Hematopoietic multipotent progenitor cell treated with erythropoietin and hydrocortisone succinate and interleukin-3 and kit ligand, for 17 days (in vitro differentiated cells): ENCODE data around the gene OLFM1.
"Not testable (repeated sequence)": the region's sequence is repeated elsewhere in the genome, so short reads cannot be mapped to it uniquely, and the experiment has no call there.

Source experiments
- DNase-seq: peaks from one replicate; pipeline ENCODE4 v3.0.0-alpha.2; 2015; ENCODE audit warnings: low spot score

Gene OLFM1

DNA sequence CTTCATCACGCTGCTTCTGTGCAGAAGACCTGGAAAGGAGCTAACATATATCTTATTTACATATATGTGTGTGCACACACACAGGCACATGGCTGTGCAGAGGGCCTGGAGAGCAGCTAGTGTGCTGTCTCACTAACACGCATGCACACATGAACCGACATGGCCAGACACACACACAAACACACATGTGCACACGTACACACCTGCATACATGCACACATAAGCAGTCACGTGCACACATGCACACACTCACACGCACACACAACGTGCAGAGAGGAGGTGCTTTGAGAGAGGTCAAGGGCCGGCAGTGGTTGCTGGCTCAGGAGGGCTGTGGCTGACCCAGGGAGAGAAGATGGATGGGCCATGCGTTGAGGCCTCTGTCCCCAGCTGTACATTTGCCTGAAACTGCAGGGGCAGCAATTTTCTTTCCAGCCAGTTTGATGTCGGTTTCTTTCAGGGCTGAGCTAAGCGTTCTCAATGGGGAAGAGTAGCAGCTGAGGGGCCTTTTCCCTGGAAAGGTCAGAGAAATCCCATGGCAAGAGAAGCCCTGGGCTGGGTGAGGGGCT, 66.7 kb downstream of the OLFM1 start:
- DNase-seq = no peak

DNA sequence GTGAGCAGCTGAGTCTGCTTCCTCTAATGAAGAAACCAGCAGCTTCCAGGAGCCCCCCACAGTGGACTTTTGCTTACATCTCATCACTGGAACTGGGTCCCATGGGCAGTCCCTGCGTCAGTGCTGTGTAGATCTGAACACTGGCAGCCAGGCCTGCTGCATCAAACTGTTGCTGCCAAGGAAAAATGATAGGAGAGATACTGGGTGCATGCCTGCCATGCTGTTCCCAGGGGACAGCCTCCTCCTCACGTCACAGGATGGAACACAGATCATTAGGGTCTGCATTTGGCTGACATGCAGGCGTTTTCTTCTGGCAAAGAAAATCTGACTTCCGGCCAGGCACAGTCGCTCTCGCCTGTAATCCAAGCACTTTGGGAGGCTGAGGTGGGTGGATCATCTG, 67.9 kb downstream of the OLFM1 start:
- no peak for DNase-seq

DNA sequence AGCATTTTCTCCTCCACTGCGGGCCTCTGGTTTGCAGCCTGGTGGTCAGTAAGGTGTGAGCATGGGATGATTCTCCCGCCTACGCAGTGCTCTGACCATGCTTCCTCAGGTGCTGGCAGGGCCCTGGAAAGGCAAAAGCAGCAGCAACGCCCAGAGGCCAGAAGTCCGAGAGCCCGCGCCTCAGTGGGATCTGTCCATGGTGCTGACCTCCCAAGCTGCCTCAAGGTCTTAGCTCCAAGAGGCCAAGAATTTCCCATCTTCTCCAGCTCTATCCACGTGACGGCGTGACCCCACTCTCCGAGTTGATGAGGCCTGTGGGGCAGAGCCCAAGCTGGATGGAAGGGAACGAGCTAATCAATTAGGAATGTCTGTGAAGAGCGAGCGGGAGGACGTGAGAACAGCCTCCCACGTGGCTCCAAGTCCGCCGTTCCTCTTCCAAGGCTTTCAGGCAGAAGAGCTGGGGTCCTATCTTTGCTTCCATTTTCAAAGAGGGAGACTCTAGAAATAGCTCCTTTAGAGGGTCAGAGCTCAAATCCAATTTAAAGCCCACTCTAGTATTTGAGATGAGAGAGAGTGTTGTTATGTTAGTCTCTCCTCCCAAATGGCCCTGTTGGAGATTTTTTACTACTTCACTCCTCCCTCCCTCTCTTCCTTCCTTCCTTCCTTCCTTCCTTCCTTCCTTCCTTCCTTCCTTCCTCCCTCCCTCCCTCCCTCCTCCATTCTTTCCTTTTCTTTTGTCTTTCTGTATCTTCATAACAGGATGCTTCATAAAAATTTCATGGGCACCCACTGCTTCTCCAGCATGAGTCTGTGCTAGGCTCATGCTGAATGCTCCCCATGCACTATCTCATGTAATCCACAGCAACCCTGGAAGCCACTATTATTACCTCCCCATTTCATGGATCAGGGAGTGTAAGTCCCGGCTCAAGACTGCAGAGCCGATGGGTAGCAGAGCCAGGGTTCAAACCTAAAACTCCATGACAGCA, 69.3 kb downstream of the OLFM1 start:
- no peak for DNase-seq

DNA sequence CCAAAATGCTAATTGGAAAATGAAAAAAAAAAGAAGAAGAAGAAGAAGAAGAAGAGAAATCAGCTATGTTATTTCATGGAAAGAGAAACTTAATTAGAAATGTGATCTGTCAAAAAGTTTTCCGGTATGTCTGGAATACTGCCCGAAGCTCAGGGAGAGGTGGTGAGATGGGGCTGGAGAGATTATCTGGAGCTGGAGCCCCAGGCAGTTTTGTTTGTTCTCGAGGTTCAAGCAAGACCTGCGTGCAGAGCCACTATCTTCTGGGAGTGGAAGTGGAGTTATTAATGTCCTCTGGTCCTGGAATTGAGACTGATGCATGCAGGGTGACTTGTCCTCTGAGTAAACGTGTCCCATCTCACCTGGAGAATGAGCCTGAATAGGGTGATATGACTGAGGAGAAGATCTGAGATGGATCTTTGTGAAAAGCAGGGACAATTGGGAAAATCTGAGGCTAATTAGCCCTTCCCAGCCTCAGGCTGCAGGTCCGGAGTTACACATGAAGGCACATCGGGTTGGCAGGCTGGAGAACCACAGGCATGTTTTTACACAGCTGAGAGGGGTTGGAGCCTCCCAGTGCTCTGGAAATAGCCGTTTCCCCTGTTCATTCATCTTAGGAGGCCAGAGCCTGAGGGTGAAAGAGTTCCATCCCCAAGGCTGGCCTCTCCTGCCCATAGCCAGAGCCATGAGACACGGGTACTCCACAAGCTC, 70.5 kb downstream of the OLFM1 start:
- no peak for DNase-seq

DNA sequence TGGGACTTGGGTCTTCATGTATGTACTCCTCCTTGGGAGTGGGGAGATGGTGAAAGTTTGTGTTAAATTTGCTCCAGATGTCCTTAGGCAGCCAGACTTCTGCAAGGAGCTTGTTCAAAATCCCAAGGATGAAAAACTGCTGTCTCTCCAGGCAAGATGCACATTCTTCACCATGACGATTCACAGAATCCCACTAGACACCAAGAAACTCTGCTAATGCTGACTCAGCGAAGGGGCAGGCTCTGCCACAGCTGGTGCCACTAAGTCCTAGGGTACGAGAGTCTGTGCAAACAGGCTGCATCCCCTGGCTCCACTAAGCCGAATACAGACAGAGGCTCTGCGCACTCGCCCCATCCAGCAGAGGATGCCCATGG, 71.1 kb downstream of the OLFM1 start:
- no peak for DNase-seq

DNA sequence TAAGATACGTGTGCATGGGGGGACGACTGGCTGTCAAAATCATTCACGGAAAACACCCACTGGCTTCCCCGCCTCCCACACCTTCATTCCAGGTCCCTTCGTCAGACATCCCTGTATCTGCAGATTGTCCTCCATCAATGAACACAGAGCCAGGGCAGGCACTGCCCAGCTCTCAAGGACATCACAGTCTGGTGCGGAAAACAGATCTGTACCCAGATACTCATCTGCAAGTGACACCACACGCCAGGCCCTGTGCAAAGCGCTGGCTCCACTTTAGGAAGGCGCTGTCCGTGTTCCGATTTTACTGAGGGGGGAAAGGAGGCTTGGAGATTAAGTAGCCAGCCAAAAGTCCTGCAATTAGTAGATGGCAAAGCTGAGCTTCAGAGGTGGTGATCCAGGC, 72.3 kb downstream of the OLFM1 start:
- DNase-seq = no peak

DNA sequence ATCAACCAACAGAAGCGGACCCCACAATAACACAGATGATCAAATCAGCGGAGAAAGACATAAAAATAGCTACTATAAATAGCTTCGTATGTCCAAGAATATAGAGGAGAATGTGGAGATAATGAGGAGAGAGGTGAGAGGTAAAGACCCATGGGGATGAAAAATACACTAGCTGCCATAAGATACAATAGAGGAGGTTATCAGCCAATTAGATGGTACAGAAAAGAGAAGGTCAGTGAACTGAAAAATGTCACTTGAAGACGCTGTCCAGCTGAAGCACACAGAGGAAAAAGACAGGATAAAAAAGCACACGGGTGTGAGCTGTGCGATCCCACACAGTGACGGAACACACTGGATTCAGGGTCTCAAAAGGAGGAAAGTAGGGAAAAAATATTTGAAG, 73.4 kb downstream of the OLFM1 start:
- DNase-seq = no peak

DNA sequence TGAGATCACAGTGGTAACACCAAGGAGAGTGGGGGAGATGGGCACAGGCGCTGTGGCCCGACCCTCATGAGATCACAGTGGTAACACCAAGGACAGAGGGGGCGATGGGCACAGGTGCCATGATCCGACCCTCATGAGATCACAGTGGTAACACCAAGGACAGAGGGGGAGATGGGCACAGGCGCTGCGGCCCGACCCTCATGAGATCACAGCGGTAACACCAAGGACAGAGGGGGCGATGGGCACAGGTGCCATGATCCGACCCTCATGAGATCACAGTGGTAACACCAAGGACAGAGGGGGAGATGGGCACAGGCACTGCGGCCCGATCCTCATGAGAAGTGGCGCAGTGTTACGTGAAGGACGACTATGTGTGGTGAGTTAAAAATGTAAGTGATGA, 75.1 kb downstream of the OLFM1 start:
- DNase-seq = not testable (repeated sequence)

DNA sequence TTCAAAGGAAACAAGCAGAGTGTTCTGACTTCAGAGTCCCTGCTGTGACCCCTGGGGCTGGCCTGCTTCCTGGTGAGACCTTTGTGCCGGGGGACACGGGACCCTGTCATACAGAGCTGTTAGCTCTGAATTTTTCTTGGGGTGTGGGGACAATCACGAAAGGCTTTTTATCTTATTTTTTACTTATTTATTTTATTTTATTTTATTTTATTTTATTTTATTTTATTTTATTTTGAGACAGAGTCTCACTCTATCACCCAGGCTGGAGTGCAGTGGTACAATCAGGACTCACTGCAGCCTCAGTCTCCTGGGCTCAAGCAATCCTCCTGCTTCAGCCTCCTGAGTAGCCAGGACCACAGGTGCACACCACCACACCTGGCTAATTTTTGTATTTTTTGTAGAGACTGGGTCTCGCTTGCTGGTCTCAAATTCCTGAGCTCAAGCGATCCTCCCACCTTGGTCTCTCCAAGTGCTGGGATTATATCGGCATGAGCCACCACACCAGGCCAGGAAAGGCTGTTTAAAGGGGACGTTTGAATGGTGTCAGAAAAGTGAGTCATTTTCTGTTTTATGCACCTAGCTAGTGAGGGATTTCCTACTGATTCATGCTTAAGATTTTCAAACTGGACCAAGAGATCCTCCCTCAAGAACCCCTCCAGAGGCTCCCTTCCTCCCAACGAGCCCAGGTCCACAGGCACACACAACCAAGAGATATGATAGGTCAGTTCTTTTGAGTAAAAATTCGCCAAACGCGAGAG, 75.7 kb downstream of the OLFM1 start:
- no peak for DNase-seq

DNA sequence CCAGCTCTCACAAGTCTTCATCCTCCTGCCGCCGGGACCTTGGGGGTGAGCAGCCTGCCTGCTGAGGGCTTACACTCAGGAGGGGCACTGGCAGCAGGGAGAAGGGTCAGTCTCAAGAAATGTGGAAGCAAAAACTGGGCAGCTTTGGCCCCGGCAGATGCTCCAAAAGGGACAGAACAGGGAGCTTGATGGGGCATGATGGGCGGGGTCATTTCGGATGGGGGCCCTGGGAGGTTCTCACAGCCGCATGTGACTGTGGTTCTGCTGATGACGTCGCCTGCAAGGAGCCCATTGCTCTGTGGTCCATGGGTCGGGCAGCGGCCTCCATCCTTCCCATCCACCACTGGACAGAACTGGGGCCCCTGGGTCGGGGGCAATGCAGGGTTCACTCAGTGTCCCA, 76.6 kb downstream of the OLFM1 start:
- DNase-seq = no peak

DNA sequence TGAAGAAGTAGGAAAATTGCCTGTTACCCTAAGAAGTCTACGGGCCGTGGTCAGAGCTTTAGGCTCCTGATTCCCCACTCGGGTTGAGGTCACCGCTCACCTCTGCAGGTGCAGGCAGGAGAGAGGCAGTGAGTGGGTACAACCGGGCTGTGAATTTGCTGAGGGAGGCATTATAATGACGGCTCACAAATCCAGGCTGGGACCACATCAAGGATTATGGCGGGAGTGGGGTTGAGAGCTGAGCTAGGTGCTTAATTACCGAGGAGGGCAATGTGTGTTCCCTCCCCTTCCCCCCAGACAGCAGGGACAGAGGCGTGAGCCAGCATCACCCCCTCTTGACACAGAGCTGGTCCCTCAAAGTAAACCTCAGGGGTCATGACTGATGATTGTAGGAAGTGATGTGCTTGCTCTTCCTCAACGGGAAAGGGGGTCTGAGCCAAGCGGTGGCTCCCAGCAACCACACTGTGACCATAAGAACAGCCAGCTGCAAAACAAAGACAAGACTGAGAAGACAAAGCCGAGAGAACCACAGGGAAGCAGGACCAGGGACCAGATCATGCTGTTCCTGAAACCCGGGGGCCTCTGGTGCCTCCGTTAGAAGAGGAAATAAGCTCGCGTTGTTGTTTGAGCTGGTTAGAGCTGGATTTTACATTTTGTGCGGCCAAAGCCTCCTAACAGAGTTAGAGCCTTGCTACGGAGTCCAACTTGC, 77.7 kb downstream of the OLFM1 start:
- DNase-seq = no peak

DNA sequence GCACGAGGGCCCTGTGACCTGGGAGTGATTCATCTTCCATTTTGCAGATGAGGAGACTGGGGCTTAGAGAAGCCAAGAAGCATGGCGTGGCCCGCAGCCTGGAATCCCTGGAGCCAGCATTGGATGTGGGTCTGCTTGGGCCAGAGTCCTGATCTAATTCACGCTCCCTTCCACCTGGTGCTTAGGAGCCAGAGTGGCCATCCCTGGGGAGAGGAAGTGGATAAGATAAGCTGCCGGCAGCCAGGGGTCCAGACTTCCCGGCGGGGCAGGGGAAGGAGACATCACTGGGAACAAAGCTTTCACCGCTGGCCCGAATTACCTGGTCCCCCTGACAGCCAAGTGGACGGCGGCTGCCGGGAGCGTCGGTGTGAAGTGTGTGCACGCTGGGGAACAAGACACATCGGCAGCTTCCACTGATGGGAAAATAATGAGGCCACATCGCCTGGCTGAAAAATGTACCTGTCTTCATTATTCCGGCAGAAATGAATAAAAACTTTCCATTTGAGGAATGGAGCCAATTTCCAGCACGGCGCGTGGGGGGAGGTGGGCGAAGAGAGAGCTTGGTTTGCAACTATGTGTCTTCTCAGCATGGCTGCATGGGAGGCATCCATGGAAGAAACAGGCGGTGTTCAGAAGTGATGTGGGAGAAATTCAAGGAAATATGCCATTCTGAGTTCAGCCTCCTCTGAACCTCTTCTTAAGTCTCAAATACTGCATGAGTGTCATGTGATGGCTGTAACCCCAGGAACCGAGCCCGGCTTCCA, 78.5 kb downstream of the OLFM1 start:
- no peak for DNase-seq

DNA sequence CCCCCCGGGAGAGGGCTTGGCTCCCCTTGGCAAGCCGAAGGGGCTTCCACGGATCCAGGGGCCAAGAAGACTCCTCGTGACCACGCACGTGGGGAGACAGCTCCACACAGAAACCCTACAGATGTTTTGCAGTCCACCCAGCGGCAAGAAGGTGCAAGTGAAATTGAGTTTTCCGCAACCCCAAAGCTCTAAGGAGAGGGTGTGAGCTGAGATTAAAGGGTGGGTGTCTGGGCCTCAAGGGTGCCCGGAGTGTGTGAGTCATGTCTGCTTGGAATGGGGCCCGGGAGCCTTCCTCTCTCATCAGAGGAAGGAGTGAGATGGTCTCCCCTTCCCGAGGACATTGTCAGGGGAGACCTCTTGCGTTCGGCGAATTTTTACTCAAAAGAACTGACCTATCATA, 79.1 kb downstream of the OLFM1 start:
- no peak for DNase-seq

DNA sequence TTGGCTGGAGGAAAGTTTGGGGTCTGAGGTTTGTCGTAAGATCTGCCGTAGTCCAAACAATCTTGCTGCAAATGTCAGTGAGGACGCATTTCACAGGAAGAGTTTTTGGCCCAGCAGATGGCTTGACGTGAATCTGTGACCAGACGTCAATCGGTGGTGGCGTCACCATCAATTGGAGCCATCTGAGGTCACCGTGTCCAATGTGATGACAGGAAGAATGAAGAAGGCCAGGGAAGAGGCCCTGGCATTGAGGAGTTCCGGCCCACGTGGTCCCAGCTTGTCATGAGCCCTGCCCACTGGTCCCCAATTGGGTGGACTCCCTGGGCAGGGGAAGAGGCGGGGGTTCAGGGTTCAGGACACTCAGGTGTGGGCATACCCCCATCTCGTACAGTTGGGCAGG, 79.9 kb downstream of the OLFM1 start:
- no peak for DNase-seq

DNA sequence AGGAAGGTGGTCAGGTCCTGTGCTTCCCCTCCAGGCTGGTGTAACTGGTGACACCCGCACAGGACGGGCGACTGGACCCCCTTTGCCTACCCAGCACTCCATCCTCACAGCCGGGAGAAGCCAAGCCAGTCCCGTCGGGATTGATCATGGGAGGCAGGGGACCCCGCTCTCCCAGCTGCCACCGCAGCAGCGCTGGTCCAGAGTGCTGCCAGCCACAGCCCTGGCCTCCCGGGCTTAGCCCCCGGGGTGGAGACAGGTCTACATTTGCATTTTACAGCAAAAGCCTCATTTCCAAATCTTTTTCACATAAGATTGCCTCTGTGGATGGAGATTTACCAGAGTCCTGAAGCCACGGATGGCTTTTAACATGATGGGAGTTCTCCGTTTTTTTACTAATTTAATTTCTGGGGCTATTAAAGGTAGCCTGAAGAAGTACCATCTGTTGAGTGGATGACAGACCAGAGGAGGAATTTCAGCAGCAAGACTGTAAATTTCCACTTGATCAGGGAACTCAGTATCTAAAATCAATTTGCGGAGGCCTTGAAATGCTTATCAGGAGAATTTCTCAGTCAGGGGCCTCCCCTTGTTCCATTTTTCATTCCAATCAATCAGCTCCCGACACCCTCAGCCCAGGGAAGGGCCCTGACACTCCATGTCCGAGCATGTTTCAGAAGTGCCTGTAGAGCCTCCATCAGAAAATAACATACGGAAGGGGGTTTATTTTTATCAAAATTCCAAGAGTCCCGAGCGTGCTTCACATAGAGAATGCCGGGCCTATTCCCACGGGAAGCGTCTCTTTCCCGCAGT, 80.6 kb downstream of the OLFM1 start:
- DNase-seq = no peak

DNA sequence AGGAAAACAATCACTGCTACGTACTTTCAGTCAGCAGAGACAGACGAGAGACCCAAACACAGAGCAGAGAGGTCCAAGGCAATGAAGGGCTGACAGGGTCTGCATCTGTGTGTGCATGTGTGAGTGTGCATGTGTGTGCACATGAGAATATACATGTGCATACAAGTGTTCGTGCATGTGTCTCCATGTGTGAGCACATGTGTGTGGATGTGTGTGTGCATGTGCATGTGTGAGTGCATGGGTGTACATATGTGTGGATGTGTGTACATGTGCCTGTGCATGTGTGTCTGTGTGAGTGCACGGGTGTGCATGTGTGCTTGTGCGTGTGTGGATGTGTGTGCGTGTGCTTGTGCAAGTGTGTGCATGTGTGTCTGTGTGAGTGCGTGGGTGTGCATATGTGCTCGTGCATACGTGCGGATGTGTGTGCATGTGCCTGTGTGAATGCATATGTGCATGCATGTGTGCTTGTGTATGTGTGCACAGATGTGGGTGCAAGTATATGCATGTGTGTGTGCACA, 82.3 kb downstream of the OLFM1 start:
- no peak for DNase-seq

DNA sequence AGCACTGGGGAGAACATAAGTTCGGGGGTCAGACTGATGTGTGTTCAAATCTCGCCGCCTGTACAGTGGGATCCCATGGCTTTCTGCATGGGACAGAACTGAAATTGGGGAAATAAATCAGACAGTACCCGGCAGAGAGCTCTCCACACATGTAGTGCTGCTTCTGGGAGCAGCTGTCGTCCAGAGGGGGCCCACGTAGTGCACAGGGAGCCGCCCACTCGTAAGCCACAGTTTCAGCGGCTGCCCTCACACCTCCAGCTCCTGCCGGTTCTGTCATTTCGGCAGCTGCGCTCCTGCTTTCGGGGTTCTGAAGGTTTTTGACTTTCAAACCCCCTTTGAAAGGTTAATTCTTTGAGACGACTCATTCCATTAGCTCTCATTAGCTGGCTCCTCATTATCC, 83.1 kb downstream of the OLFM1 start:
- DNase-seq = no peak
